Measurements from ENCODE around the gene TSPAN19. TPM values are rescaled to one million over a fixed set of nuclear protein-coding genes. Genes with fewer than 3 reads are reported as not detected.

Gene TSPAN19
- total RNA-seq, 4 donors from 2014 or later = not detected

DNA sequence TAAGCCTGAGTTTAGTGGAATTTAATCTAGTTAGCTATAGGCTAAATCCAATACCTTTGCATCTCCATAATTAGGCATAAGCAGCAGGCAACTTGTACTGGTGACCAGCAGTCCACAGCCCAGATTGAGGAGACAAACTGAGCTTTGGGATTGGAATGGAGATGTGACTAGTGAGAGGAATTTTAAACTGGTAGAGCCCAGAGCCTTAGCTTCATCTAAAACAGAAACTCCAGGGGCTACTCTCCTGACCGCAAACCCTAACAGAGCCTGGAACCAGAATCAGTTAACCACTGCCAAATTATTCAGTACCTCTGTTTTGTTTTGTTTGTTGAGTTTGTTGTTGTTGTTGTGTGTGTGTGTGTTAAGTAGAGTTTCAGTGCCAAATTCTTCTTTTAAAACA, 53.2 kb downstream of the TSPAN19 start:
- no peaks in the 10 kb centered on the region for H3K9me3 ChIP-seq
- H3K4me1 ChIP-seq = peaks cover 0 to 3% (median 0%) of the 10 kb centered on the region in 4 donors
- in situ Hi-C loops (cut with MboI; ENCODE audit: low pct_ligation_motif_present in 1 of 4, low pct_unique_long_range_greater_than_20kb in 1 of 4, low sequenced_read_pairs in 3 of 4) (no loop called here), intact Hi-C loops (cut with DNase I; ENCODE audit: low total_unique reads) (no loop called here)
- no peak for TF ChIP-seq EP300 (IDR thresholded peaks at IDR 0.05; ENCODE audit: low read depth)
- TF ChIP-seq, protein P1, sequence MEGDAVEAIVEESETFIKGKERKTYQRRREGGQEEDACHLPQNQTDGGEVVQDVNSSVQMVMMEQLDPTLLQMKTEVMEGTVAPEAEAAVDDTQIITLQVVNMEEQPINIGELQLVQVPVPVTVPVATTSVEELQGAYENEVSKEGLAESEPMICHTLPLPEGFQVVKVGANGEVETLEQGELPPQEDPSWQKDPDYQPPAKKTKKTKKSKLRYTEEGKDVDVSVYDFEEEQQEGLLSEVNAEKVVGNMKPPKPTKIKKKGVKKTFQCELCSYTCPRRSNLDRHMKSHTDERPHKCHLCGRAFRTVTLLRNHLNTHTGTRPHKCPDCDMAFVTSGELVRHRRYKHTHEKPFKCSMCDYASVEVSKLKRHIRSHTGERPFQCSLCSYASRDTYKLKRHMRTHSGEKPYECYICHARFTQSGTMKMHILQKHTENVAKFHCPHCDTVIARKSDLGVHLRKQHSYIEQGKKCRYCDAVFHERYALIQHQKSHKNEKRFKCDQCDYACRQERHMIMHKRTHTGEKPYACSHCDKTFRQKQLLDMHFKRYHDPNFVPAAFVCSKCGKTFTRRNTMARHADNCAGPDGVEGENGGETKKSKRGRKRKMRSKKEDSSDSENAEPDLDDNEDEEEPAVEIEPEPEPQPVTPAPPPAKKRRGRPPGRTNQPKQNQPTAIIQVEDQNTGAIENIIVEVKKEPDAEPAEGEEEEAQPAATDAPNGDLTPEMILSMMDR (IDR thresholded peaks at IDR 0.05) = no peak
- no peaks in the 10 kb centered on the region for H3K27me3 ChIP-seq
- WGBS, 2 donors (ENCODE audit: low coverage in 1 of 2) = 89 to 100% methylated on average over 1 of the region's 1 CpG
- H3K36me3 ChIP-seq = no peaks in the 10 kb centered on the region
- H3K27ac ChIP-seq = no peak overlapping the region
- DNase-seq = no peak
- H3K4me3 ChIP-seq = no peak overlapping the region

DNA sequence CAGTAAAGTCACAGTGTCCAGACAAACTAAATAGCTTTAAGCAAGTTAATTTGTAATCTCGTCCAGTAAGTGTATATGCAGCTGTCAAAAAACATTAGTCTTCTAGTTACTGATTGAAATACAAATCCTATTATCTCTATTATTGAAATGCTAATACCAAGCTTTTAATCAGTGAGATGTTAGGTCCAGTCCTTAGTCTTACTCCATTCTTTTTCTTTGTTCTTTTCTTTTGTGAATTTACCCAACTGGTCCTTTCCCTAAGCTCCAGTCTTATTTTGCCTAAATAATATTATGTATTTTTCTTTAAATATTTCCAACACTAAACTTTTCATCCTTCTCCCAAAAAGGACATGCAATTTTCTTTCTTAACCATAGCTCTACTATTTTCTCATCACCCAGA, 57.2 kb downstream of the TSPAN19 start:
- TF ChIP-seq EP300 (IDR thresholded peaks at IDR 0.05; ENCODE audit: low read depth) = no peak
- TF ChIP-seq, protein P1 (IDR thresholded peaks at IDR 0.05) = no peak
- TF ChIP-seq POLR2A (IDR thresholded peaks at IDR 0.05) = no peak
- no peaks in the 10 kb centered on the region for H3K4me1 ChIP-seq
- intact Hi-C loops (cut with DNase I; ENCODE audit: low total_unique reads) = no loop called here
- no peaks in the 10 kb centered on the region for H3K36me3 ChIP-seq
- H3K27ac ChIP-seq = no peak overlapping the region
- H3K27me3 ChIP-seq = no peaks in the 10 kb centered on the region
- no peak for DNase-seq
- in situ Hi-C loops (cut with MboI; ENCODE audit: low pct_ligation_motif_present in 1 of 4, low pct_unique_long_range_greater_than_20kb in 1 of 4, low sequenced_read_pairs in 3 of 4) = no loop called here
- WGBS, 2 donors (ENCODE audit: low coverage in 1 of 2) = 32 to 44% methylated on average over 1 of the region's 1 CpG
- no peaks in the 10 kb centered on the region for H3K9me3 ChIP-seq
- no peak overlapping the region for H3K4me3 ChIP-seq

DNA sequence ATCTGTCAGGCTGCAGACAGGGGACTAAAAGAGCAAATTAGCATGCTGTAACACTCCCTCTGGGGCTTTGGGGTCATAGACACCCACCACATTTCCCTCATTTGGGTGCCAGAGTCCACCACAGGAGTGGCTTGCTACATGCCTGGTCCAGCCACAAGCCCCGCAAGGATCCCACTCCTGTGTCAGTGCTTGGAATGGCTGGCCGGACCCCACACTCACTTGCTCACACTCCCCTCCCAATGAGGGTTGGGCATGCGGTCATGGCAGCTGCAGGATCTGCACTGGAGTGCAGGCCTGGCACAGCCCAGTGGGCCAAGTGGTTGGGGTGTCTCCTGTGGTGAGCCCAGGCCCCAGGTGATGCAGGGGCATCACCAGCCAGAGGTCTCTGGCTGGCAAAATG, 59.9 kb downstream of the TSPAN19 start:
- TF ChIP-seq EP300 (IDR thresholded peaks at IDR 0.05; ENCODE audit: low read depth) (no peak), POLR2A (IDR thresholded peaks at IDR 0.05) (no peak), POLR2AphosphoS5 (IDR thresholded peaks at IDR 0.05) (no peak)
- TF ChIP-seq, protein P1 (IDR thresholded peaks at IDR 0.05) = no peak
- H3K36me3 ChIP-seq = no peaks in the 10 kb centered on the region
- in situ Hi-C loops (cut with MboI; ENCODE audit: low pct_ligation_motif_present in 1 of 4, low pct_unique_long_range_greater_than_20kb in 1 of 4, low sequenced_read_pairs in 3 of 4) (no loop called here), intact Hi-C loops (cut with DNase I; ENCODE audit: low total_unique reads) (no loop called here)
- no peak overlapping the region for H3K4me3 ChIP-seq
- no peak for DNase-seq
- 97% methylated on average over 3 of the region's 3 CpGs; no CpG with 5 or more reads in 1 of the 2 donors for WGBS, 2 donors (ENCODE audit: low coverage in 1 of 2)
- no peaks in the 10 kb centered on the region for H3K9me3 ChIP-seq
- no peaks in the 10 kb centered on the region for H3K27me3 ChIP-seq
- H3K4me1 ChIP-seq = no peaks in the 10 kb centered on the region
- H3K27ac ChIP-seq = no peak overlapping the region

DNA sequence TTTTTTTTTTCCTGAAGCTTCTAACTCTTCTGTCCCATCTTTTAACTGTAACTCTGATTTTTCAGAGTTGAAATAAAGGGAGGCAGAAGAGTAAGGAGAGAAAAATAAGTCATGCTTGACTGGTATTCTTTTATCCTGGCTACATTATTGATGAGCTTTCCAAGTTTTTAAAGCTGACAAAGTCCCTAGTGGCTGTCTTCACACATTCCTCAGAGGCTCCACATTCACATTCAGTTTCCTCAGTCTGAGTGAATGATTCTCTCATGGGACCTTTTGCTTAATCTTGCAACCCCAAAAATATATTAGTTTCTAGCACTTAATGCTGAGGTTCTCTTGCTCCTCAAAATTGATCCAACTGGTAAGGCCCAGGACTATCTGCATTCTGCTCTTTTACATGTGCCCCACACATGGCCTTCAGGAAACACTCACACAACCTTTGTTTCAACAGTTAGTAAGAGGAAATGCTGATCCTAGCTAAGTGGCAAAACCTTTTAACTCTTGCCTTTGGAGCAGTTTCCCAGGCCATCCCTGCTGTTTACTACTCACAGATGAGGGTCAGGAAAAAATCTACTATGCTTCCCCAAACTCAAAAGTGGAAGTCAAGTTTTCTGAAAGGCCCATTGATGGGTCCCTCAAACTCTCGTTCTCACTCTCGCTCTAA, 61.8 kb downstream of the TSPAN19 start:
- no peak overlapping the region for H3K4me3 ChIP-seq
- in situ Hi-C loops (cut with MboI; ENCODE audit: low pct_ligation_motif_present in 1 of 4, low pct_unique_long_range_greater_than_20kb in 1 of 4, low sequenced_read_pairs in 3 of 4) (no loop called here), intact Hi-C loops (cut with DNase I; ENCODE audit: low total_unique reads) (no loop called here)
- DNase-seq = no peak
- H3K36me3 ChIP-seq = no peaks in the 10 kb centered on the region
- 89% methylated on average over 2 of the region's 2 CpGs; no CpG with 5 or more reads in 1 of the 2 donors for WGBS, 2 donors (ENCODE audit: low coverage in 1 of 2)
- H3K9me3 ChIP-seq = no peaks in the 10 kb centered on the region
- H3K27ac ChIP-seq = no peak overlapping the region
- no peaks in the 10 kb centered on the region for H3K27me3 ChIP-seq
- H3K4me1 ChIP-seq = no peaks in the 10 kb centered on the region
- TF ChIP-seq, protein P1 (IDR thresholded peaks at IDR 0.05) = no peak
- TF ChIP-seq EP300 (IDR thresholded peaks at IDR 0.05; ENCODE audit: low read depth) = no peak
- no peak for TF ChIP-seq POLR2A (IDR thresholded peaks at IDR 0.05)
- TF ChIP-seq POLR2AphosphoS5 (IDR thresholded peaks at IDR 0.05) = no peak
